RKO (cell line): ENCODE data around the gene SLBP.
"Not testable (repeated sequence)": the region's sequence is repeated elsewhere in the genome, so short reads cannot be mapped to it uniquely, and the experiment has no call there.

Source experiments
- DNase-seq: peaks from one replicate; pipeline ENCODE4 v3.0.0-alpha.2; 2016; ENCODE audit warnings: low spot score

SLBP gene

DNA sequence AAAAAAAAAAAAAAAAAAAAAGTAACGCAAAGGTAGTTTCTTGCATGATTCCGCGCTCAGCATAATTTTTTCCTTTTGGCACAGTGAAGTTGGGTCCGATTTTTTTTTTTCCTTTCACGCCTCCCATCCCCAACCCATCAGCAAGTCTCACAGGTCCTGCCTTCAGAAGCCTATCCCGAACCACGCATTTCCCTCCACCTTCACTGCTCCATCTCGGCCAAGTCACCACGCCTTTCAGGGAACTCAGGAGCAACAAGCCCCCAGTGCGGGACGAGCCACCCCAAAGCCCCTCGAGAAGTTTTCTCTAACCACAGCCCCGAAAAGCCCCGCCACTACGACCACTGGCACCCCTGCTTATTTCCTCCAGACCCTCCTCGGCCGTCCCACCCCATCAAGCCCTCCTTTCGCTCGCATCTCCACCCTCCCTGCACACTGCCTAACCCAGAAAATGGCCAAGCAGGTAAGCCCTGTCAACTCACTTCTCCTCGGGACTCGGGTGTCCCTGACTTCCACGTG lies 1.0 kb downstream of the SLBP start:
- peak; percentile 36 for DNase-seq

DNA sequence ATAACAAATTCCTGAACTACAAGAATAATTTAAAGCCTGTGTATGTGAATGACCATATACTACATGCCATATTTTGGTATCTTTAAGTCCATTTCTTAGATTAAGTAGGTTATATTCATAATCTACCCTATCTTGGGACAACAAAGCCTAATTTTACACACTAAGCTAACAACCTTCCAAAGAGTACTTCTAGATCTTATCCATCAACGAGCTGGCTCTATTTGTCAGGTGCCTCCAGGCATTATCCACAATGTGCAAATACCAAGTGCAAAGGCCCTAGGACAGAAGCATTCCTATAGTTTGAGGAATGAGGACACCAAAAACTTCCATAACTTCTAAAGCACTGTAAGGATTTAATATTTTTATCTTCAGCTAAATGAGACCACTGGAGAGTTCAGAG lies 3.5 kb downstream of the SLBP start:
- DNase-seq, result no peak

DNA sequence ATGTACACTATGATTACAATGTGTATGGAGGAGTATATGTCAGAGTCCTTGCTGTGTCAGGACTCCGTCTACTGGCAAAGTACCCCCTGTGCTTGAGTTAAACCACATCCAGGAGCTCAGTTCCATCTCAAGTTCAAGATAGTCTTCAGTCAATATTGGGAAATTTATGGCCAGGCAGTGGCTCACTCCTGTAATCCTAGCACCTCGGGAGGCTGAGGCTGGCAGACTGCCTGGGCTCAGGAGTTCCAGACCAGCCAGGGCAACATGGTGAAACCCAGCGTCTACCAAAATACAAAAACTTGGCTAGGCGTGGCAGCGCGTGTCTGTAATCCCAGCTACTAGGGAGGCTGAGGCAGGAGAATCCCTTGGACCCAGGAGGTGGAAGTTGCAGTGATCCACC lies 5.8 kb downstream of the SLBP start:
- DNase-seq, result no peak

DNA sequence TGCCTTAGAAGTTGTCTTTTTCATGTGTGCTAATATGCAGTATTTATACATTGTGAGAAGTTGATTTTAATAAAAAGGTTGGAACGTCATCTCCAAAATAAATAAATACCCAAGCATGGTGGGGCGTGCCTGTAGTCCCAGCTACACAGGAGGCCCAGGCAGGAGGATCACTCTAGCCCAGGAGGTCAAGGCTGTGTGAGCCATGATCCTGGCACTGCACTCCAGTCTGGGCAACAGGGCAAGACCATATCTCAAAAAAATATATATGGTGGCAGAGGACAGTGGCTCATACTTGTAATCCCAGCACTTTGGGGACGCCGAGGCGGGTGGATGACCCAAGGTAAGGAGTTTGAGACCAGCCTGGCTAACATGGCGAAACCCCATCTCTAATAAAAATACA lies 6.4 kb downstream of the SLBP start:
- DNase-seq, result no peak

DNA sequence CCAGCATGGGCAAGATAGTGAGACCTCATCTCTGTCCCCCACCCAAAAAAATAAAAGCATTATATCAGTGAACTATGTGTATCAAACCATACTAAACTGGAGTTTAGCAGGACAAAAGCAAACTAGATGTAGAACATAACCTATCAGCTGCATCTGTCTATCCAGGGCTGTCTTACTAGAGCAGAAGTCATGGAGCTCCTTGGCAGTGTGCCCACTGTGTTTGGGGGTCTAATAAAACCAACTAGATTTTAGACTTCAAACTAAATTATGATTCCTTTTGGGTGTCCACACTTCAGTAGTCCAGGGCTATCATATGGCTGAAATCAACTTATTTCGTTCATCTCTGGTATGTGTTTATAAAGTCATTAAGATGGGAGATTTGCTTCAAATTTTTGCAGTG lies 8.3 kb downstream of the SLBP start:
- DNase-seq, result no peak

DNA sequence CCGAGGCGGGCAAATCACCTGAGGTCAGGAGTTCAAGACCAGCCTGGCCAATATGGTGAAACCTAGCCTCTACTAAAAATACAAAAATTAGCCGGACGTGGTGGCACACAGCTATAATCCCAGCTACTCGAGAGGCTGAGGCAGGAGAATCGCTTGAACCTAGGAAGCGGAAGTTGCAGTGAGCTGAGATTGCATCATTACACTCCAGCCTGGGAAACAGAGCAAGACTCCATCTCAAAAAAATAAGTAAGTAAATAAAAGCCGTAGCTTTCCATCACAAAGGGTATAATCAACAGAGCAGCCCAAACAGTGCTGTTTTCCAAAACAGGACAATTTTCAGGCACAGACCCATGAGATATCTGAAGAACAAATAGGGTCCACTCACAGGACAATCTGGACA lies 10.4 kb downstream of the SLBP start:
- DNase-seq, result not testable (repeated sequence)

DNA sequence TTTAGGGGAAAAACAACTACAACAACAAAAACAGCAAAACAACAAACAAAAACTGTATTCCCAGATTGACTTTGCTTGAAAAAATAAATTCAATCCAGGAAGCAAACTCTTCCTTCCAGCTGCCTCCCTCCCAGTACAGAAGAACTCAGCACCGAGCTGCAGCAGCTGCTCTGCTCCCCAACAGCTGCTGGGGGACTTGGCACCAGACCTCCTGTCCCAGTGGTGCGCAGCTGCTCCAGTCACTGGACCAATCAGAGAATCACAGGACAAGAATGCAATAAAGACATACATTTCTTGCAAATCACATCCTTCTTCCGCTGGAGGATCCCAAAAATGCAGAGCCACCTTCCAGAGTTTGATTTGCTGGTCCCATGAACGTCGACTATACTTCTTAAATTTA lies 16.2 kb downstream of the SLBP start:
- no peak for DNase-seq

DNA sequence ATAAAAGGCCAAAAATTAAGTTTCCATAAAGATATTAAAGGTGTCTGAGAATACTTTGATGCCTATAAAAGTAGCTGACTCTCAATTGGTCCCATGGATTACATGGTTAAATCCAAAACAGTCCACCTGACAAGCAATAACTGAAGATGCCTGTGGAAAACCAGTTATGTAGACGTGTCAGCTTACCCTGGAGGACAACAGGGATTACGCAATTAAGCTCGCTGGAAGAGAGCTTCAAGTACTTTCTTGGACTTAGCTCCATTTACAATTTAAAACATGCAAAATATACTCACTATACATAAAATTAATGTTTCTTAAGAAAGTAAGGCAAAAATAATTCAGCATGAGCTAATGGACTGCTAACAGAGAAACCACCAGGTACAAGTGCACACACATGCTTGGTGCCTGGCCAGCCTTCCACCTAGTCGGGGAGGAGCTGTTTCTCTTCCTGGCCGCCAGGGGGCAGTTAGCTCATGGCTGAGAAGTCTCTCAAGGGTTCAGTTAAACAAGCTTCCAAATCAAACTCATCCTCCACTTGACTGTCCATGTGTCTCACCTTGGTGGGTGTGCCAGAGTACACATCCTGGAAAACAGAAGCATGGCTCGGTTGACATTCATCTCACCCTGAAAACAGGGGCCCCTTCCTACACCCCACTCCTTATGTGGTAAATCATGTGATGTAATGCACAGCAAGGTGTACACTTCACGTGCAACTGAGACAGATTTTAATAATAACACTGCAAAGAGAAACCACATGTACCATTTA lies 18.8 kb downstream of the SLBP start:
- DNase-seq, result peak; percentile 82

DNA sequence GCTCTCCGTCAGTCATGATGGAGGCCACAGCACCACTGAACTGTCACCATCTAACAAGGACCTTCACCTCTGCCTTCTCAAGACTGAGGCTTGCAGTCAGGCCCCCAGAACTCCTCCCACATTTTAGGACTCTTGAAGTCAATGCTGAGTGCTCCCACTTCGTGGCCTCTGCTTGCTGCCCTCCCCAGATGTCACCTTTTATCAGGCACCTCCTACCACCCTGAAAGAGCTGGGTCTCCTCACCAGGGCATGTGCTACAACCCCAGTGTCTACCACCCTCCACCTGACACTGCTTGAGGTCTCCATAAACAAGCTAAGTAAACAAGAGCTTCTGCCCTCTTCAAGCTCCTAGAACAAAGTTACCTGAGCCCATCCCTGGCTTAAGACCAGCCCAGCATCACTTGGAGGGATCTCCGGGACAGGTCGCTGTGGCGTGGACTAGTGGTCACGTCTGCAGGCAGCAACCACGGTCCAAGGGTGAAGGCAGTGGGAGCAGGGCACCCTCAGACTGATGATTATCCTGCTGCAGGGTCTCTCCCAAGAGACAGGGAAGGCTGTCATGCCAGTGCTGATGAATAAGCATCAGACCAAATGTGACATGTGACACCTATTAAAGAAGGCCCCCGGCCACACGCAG lies 20.3 kb downstream of the SLBP start:
- DNase-seq, result no peak

DNA sequence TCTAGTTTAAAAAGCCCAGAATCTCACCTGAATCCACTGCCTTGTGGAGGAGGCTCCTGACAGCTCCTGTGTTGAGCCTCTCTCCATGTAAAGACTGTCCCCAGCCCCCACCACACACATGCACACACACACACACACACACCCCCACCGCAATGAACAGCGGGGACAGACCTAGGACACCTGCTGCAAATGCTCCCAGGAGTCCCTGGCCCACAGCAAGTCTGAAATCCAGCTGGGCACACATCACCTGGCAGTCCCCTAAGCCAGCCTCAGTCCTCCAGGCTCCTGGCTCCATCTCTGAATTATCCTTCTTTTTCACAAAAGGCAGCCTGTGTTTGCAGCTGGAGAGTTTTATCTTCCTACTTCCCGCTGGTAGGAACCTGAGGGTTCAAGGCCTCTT lies 21.4 kb downstream of the SLBP start:
- no peak for DNase-seq

DNA sequence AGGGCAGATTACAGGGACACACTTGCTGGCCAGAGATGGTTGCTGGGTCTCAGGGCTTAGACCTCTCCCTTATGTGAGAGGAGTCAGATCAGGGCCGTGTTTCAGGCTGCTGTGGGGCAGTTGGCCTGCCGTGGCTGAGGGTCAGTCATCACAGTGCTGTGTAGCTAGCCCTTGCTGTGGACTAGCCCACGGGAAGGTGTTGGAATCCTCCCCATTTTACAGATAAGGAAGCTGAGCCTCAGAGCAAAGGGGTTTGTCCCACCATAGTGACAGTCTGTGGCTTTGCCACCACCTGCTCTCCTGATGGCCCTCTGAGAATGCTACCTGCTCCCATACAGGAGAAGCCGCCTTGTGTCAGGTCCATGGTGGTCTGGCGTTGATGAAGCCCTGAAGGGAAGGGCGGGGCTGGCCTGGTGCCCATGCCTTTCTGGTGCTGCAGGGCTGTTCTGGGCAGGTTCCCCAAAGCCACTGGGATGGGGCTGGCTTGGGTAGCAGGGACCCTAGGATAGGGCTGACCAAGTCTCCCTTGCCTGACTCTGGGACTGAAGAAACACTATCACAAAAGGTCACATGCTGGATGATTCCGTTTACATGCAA lies 25.6 kb downstream of the SLBP start:
- no peak for DNase-seq

DNA sequence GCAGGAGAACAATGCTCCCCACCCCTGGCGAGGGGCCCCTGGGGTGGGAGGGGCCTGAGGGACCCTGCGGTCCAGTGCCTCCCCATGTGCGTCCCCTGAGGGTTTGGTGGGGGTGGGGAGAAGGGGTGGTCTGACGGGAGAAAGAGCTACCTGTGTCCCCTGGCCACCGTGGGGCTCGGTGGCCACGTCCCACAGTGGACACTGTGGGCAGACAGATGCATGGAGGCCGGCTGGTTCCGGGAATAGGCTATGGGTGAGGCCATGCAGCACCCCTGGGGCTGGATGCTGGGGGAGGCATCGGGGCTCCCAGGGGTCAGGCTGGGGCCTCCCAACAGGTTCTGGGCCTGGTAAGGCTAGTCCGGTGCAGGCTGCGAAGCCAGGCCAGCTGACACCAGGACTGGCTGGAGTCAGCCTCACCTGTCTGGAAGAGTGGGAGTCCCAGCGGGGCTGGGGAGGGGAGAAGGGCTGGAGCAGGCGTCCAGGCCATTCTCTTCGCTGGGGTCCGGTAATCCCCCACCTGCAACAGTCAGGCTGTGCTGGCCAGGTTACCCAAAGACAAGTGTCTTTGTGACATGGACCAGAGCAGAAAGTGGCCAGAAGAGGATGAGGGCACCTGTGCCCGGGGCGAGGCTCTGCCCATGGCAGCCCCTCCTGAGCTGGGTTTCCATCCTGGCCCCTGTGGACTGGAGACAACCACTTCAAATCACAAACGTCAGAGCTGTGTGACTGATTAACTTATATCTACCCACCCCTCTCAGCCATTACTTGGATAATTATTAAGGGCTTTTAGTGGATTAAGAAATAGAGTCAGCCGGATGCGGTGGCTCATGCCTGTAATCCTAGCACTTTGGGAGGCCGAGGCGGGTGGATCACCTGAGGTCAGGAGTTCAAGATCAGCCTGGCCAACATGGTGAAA lies 26.6 kb downstream of the SLBP start:
- DNase-seq, result no peak

DNA sequence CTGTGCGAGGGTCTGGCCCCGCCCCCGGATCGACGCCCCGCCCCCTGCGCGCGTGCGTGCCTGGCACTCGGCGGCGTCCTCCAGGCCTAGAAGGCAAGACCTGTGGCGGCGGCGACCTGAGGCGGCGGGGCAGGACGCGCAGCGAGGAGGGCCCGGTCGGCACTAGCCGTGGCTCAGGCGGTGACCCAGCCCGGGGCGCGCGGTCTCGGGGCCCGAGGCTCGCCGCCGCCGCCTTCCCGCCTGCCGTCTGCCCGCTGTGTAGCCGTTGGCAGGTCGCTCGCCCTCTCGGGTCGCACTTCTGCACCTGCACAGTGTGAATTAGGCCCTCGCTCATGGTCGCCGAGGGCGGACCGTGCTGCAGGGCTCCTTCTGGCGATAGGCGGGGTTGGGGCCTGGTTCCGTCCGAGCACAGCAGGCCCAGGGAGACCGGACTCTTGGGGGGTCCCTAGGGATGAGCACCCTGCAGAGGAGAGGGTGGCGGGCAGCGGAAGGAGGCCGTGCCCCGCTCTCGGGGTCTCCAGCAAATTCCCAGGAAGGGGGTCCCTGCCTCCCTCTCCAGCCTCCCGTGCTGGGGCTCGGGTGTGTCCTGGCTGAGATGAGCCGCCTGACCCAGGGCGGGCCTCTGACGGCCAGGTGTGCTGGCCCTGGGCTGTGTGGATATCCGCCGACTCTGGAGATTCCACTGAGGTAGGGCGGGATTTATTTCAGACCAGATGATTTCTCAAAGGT lies 27.4 kb downstream of the SLBP start:
- DNase-seq, result no peak

DNA sequence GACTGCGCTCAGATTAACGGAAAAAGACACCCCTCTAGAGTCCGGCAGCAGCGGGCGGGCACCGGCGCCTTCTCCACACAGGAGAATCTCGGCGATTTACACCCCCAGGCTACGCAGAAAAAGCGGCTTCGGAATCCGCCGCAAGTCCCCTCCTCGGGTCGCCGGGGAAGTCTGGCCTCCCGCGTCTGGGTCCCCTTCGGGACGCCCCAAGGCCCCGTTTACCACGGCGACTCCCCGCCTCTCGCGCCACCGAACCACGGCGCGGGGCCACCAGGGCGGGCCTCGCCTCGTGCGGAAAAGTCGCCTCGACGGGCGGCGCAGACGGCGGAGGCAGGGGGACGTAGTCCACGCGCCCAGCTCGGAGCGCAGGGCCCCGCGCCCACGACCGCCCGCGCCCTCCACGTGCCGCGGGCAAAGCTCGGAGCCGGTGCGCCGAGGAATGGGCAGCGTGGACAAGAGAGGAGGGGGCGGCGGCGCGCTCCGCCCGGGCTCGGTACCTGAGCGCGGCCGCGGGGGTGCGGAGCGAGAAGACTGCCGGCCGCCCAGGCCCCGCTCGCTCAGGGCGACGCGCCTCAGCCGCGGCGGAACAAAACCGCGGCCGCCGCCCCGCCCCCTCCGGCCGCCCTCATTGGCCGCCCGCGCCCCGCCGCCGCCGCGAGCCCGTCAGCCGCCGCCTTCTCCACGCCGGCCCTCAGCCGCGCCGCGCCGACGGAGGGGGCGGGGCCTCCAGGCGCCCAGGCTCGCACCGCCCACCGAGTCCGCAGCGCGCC lies 28.2 kb downstream of the SLBP start, which contains the start of gene FAM53A:
Gene FAM53A (minus strand): TSS at position 578 of the 770 bp plus-strand sequence. CDS start 15,572 bp downstream, outside the sequence.
- peak; percentile 86 for DNase-seq

DNA sequence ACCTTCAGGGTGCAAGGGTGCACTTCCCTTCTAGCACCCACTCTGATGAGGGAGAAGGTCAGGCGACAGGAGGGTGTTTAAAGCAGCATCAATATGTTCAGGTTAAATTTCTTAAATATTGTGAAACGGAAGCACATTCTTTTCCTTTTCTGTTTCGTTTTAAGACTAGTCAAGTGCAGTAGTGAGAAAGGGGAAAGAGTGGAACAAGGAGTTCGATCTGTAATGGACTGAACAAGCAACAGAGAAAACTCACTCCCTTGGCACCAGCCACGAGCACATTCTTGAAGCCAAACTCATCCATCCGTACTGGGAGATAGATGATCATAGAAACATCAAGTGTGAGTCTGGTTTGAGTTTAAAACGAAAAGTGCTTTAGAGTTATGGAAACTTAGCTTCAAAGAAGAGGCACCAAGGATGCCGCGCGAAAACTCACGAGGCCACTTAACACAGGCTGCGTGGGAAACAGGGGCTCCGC lies 28.8 kb downstream of the SLBP start:
- peak; percentile 80 for DNase-seq

DNA sequence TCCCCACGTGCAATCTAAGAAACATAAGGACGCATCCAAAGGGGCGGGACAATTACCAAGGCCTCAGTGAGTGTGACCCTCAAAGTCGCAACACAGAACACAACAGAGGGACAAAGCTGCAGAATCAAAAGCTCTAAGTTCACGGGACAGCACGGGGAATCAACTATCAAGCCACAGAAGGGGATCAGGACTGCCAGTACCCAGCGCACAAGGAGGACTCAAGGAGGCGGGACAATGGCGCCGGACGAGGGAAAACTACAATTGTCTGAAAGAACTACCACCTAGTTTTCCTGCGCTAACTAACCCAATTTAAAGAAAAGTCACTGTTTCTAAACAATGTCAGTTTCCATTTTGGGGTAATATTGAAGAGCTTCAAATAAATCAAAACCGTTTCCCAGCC lies 29.3 kb downstream of the SLBP start:
- DNase-seq, result no peak

DNA sequence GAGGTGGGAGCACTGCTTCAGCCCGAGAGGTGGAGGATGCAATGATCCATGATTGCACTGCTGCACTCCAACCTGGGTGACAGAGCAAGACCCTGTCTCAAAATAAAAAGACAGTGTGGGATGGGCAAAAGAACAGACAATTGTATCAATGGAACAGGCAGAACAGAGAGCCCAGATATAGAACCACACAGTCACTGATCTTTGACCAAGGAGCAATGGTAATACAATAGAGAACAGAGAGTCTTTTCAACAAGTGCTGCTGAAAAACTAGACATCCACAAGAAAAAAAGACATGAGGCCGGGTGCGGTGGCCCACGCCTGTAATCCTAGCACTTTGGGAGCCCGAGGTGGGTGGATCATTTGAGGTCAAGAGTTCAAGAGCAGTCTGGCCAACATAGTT lies 33.9 kb downstream of the SLBP start:
- no peak for DNase-seq

DNA sequence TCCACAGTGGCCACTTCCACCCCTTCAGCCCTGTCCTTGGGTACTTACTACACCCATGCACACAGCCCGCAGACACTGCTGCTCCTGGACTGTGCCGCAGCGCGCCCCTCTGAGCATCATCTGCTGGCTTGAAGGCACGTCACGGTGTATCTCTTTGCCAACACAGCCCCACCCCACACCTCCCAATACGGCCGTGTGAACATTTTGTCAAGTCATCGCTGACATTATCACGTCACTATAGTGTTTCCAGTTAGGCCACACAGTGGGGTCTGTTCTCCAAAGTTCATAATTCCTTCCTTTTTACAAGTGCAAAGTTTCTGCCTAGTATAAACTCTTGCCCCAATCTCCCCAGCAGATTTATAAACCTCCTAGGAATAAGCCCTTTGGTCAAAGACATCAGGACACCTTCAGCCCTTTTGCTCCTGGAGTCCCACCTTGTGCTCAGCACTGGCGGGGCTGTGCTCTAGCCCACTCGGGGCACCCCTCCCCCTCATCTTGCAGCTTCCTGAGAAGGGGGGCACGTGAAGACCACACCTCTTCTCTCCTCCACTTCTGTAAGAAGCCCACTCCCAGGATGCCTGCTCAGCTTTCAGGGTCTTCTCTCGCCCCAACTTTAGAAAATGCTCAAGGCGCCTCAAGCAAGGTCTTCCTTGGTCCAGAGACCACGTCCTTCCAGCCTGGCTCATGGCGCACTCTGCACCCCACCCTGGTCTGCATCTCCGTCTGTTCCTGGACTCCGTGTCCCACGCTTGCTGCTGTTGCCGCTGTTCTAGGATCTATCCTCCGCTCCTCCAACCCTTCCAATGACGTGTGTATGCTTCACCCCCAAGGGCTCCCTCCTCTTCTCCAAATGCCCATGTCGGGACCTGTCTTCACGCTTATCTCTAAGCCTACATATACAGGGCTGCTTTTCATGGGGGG lies 35.3 kb downstream of the SLBP start:
- no peak for DNase-seq

DNA sequence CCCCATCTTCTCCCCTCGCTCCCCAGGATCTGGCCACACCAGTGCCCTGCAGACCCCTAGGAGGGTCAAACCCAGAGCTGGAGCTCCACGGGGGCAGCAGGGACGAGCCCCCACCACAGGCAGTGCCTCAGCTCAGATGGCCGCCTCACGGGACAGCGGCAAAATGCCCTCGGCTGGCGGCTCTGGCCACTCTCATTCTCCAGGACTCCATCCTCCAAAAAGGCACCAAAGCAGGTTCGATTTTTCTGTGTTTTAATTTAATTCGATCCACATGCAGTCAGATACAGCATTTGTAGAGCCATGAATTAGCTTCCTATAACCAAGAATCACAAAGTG lies 36.3 kb downstream of the SLBP start:
- no peak for DNase-seq
